MCF 10A (cell line): ENCODE results near the gene NPVF. TPM values are rescaled to one million over a fixed set of nuclear protein-coding genes. Genes with fewer than 3 reads are reported as not detected.
A peak's percentile ranks its signal among the peaks of the same experiment; 100 is the strongest.

ENCODE experiments used
- BruUV-seq: library from RNA; stranded (reverse); fragments of 400-500 nt; replicated peaks from 2 replicates; lab custom pipeline; 2021; lab: Mats Ljungman, UMichigan
- CTCF ChIA-PET: fragments of 300-600 bp; sonication (Branson Sonifier 250); formaldehyde crosslinking; extraction: SDS; loops from one replicate; lab custom pipeline; 2021; ENCODE audit warnings: antibody characterized with exemption, inconsistent platforms; lab: Yijun Ruan, JAX
- POLR2A ChIA-PET: fragments of 300-600, 350-650 bp; sonication (Branson Sonifier 250); formaldehyde crosslinking; extraction: SDS; loops from one replicate; lab custom pipeline; 2020; ENCODE audit warnings: antibody characterized with exemption, inconsistent platforms; lab: Yijun Ruan, JAX
- DNase-seq: peaks from one replicate; pipeline ENCODE4 v3.0.0-alpha.2; 2018; ENCODE audit not compliant: unreplicated experiment
- H3K27ac Mint-ChIP-seq: one replicate; pipeline ENCODE4 v1.8.0; 2022; ENCODE audit warnings: mild to moderate bottlenecking, low read depth, mixed read lengths; ENCODE audit not compliant: unreplicated experiment
- H3K27me3 Mint-ChIP-seq: one replicate; pipeline ENCODE4 v1.8.0; 2022; ENCODE audit warnings: mixed read lengths; ENCODE audit not compliant: insufficient read depth, unreplicated experiment
- H3K36me3 Mint-ChIP-seq: one replicate; pipeline ENCODE4 v1.8.0; 2022; ENCODE audit warnings: mild to moderate bottlenecking, moderate library complexity, mixed read lengths; ENCODE audit not compliant: insufficient read depth, unreplicated experiment
- H3K4me1 Mint-ChIP-seq: one replicate; pipeline ENCODE4 v1.8.0; 2022; ENCODE audit warnings: mixed read lengths; ENCODE audit not compliant: insufficient read depth, unreplicated experiment
- H3K4me3 Mint-ChIP-seq: one replicate; pipeline ENCODE4 v1.8.0; 2022; ENCODE audit warnings: mild to moderate bottlenecking, moderate library complexity, mixed read lengths; ENCODE audit not compliant: unreplicated experiment
- H3K9me3 Mint-ChIP-seq: one replicate; pipeline ENCODE4 v1.8.0; 2022; ENCODE audit warnings: mixed read lengths; ENCODE audit not compliant: unreplicated experiment
- CTCF ChIP-seq: fragments of 200-600 bp; IDR thresholded peaks from one replicate; pipeline ENCODE4 v1.8.0; 2022; ENCODE audit warnings: antibody characterized with exemption, mild to moderate bottlenecking; ENCODE audit not compliant: unreplicated experiment
- intact Hi-C: fragments of 100-400 bp; cut with micrococcal nuclease; formaldehyde crosslinking; loops from 2 replicates; pipeline ENCODE4 v1.14.1; 2022
- total RNA-seq: library from RNA; stranded (reverse); gene quantifications from 2 replicates; pipeline ENCODE4 v1.2.3, GENCODE V29; 2022

The NPVF gene
- total RNA-seq, 1 experiment from 2014 or later = not detected

- DNase-seq = no peak
- H3K9me3 Mint-ChIP-seq = no peaks in the 10 kb centered on the region
- TF ChIP-seq CTCF = no peak
- H3K27me3 Mint-ChIP-seq = no peaks in the 10 kb centered on the region
- ChIA-PET CTCF (no interaction called here), POLR2A (no interaction called here)
- intact Hi-C loops = no loop called here
- H3K36me3 Mint-ChIP-seq = no peaks in the 10 kb centered on the region
- H3K4me3 Mint-ChIP-seq = no peak overlapping the region
- no peaks in the 10 kb centered on the region for H3K4me1 Mint-ChIP-seq
- H3K27ac Mint-ChIP-seq = no peak overlapping the region
- no TSS peak for BruUV-seq
These were observed 40.4 kb downstream of the NPVF start for GRCh38 chr7:25187932-25188331.

DNA sequence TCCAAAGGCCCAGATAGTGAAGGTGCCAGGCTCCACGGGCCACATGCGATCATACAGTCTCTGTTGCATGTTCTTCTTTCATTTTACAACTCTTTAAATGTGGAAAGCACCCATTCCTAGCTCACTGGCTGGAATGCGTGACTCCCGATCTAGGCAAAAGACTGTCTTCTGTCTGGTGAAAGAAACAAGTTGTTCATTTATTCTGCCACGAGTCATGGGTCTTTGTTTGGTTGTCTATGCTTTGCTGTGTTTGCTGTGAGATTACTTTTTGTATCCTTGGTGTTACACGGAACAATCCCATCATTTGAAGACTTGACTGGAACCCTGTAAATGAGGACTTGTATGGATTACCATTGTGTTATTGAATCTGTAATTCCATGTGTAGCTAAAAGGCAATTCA lies 41.9 kb downstream of the NPVF start:
- POLR2A ChIA-PET = interaction anchor here (0.9 kb wide), 1 partner anchor 12 kb away, joined by 3 read pairs; no protein-coding TSS in a partner anchor
- intact Hi-C loops = no loop called here
- no peaks in the 10 kb centered on the region for H3K36me3 Mint-ChIP-seq
- H3K27me3 Mint-ChIP-seq = no peaks in the 10 kb centered on the region
- no peak overlapping the region for H3K27ac Mint-ChIP-seq
- no peak overlapping the region for H3K4me3 Mint-ChIP-seq
- CTCF ChIA-PET = interaction anchor here (0.8 kb wide), 1 partner anchor 29 kb away, joined by 3 read pairs; no protein-coding TSS in a partner anchor
- H3K4me1 Mint-ChIP-seq = no peaks in the 10 kb centered on the region
- H3K9me3 Mint-ChIP-seq = no peaks in the 10 kb centered on the region
- TF ChIP-seq CTCF = no peak
- BruUV-seq = no TSS peak
- DNase-seq = no peak

DNA sequence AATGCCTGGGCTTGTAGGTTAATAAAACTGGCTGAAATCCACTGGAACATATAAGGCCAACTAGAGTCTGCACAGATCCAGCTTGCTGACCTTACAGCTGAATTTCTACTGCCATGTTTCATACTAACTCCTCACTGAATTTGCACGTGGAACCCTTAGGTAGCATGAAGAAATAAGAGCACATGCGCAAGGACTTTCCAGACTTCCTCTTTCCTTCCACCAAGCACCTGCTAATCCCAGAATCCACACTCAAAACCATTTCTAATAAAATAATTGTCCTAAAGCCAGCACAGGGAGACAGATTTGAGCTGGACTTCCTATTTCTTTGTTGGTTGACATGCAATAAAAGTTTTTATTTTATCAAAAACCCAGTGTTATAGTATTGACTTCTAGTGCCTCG lies 46.8 kb downstream of the NPVF start:
- POLR2A ChIA-PET = no interaction called here
- no peak for TF ChIP-seq CTCF
- no TSS peak for BruUV-seq
- CTCF ChIA-PET = interaction anchor here (0.6 kb wide), 1 partner anchor 1243 kb away, joined by 3 read pairs; no protein-coding TSS in a partner anchor
- H3K27ac Mint-ChIP-seq = no peak overlapping the region
- no peak overlapping the region for H3K4me3 Mint-ChIP-seq
- H3K27me3 Mint-ChIP-seq = no peaks in the 10 kb centered on the region
- no peaks in the 10 kb centered on the region for H3K9me3 Mint-ChIP-seq
- intact Hi-C loops = no loop called here
- no peaks in the 10 kb centered on the region for H3K36me3 Mint-ChIP-seq
- no peaks in the 10 kb centered on the region for H3K4me1 Mint-ChIP-seq
- DNase-seq = no peak

- intact Hi-C loops = no loop called here
These were observed 47.3 kb downstream of the NPVF start for GRCh38 chr7:25180946-25181345.

More at GRCh38 chr7:25180946-25181345, 47.3 kb downstream of the NPVF start:
- ChIA-PET POLR2A (no interaction called here), CTCF (interaction anchor here (0.5 to 1.6 kb wide), 7 partner anchors 9 to 285 kb away, joined by 3 to 6 read pairs (median 3); no protein-coding TSS in a partner anchor)
- Mint-ChIP-seq H3K4me3 (peak overlapping the region; percentile 76), H3K27ac (no peak overlapping the region), H3K27me3 (no peaks in the 10 kb centered on the region), H3K36me3 (no peaks in the 10 kb centered on the region), H3K4me1 (no peaks in the 10 kb centered on the region), H3K9me3 (no peaks in the 10 kb centered on the region)
- DNase-seq = no peak
- BruUV-seq = no TSS peak
- TF ChIP-seq CTCF = no peak
